H1 (cell line): ENCODE results near the gene PTCH2. TPM values are rescaled to one million over a fixed set of nuclear protein-coding genes. Genes with fewer than 3 reads are reported as not detected.

Source experiments
- CTCF ChIA-PET: fragments of 300-600 bp; sonication (Branson Sonifier 250); formaldehyde crosslinking; loops from one replicate; lab custom pipeline; 2021; ENCODE audit not compliant: partially characterized antibody; lab: Charles Lee
- POLR2A ChIA-PET: fragments of 300-600 bp; sonication (Branson Sonifier 250); formaldehyde crosslinking; loops from one replicate; lab custom pipeline; 2021; ENCODE audit warnings: inconsistent platforms; ENCODE audit not compliant: partially characterized antibody; lab: Charles Lee
- DNase-seq, 2 experiments: peaks; one replicate each; pipeline versions ENCODE4 v3.0.0 to v3.0.0-alpha.2; 2010 to 2022; ENCODE audit warnings: low spot score in 2 of 2, low read depth in 1 of 2, mixed read lengths in 1 of 2
- FAIRE-seq: peaks from 2 replicates; lab custom pipeline; 2011; peaks lifted over from hg19 to GRCh38; lab: Jason Lieb, UNC
- H2AFZ ChIP-seq: 2 replicates; pipeline ENCODE4 v1.8.1; 2012; ENCODE audit warnings: low read length, inconsistent platforms
- H2AK5ac ChIP-seq: 2 replicates; pipeline ENCODE4 v1.6.1; 2013; ENCODE audit warnings: low read depth, low read length
- H2BK120ac ChIP-seq: replicated peaks from 2 replicates; pipeline ENCODE3; 2013; ENCODE audit warnings: low read depth, low read length, inconsistent platforms
- H2BK12ac ChIP-seq: 2 replicates; pipeline ENCODE4 v1.6.1; 2013; ENCODE audit warnings: low read depth, low read length
- H2BK15ac ChIP-seq: 2 replicates; pipeline ENCODE4 v1.6.1; 2013; ENCODE audit warnings: low read length
- H2BK20ac ChIP-seq: 2 replicates; pipeline ENCODE4 v1.6.1; 2013; ENCODE audit warnings: low read length
- H2BK5ac ChIP-seq: 2 replicates; pipeline ENCODE4 v1.6.1; 2013; ENCODE audit warnings: low read depth, low read length
- H3K14ac ChIP-seq: 2 replicates; pipeline ENCODE4 v1.6.1; 2013; ENCODE audit warnings: inconsistent platforms; ENCODE audit not compliant: insufficient read length
- H3K18ac ChIP-seq: 2 replicates; pipeline ENCODE4 v1.6.1; 2013; ENCODE audit warnings: low read length; ENCODE audit errors: extremely low read depth
- H3K23ac ChIP-seq: 2 replicates; pipeline ENCODE4 v1.6.1; 2013; ENCODE audit warnings: inconsistent platforms; ENCODE audit not compliant: insufficient read length
- H3K23me2 ChIP-seq: 2 replicates; pipeline ENCODE4 v1.6.1; 2013; ENCODE audit warnings: low read depth, low read length
- H3K27ac ChIP-seq: 2 replicates; pipeline ENCODE4 v1.6.1; 2011; ENCODE audit warnings: low read depth, low read length, inconsistent platforms
- H3K27me3 ChIP-seq, 4 experiments: replicated peaks in 1 of 4; 1 replicate in 1 of 4; 2 replicates in 3 of 4; pipeline versions ENCODE4 v1.6.1 to v1.8.1; 2011 to 2013; ENCODE audit warnings: low read length in 3 of 4, mild to moderate bottlenecking in 3 of 4, inconsistent platforms in 2 of 4, mixed read lengths in 2 of 4, moderate library complexity in 1 of 4; ENCODE audit not compliant: control insufficient read depth in 3 of 4, insufficient read depth in 3 of 4; ENCODE audit errors: extremely low read depth in 1 of 4
- H3K36me3 ChIP-seq, 4 experiments: 2 replicates each; pipeline versions ENCODE4 v1.6.1 to v1.8.1; 2011 to 2013; ENCODE audit warnings: mild to moderate bottlenecking in 4 of 4, low read length in 3 of 4, moderate library complexity in 2 of 4, control low read depth in 1 of 4, inconsistent platforms in 1 of 4; ENCODE audit not compliant: insufficient read depth in 4 of 4, control insufficient read depth in 2 of 4
- H3K4ac ChIP-seq: replicated peaks from 2 replicates; pipeline ENCODE3; 2013; ENCODE audit warnings: low read length, low read depth, mixed read lengths, inconsistent platforms; ENCODE audit not compliant: insufficient read length
- H3K4me1 ChIP-seq, 4 experiments: replicated peaks in 1 of 4; 1 replicate in 1 of 4; 2 replicates in 3 of 4; pipeline versions ENCODE4 v1.6.1 to v1.8.1; 2011 to 2013; ENCODE audit warnings: low read length in 3 of 4, inconsistent platforms in 2 of 4, mixed read lengths in 1 of 4; ENCODE audit not compliant: insufficient read depth in 4 of 4, control insufficient read depth in 3 of 4
- H3K4me2 ChIP-seq, 2 experiments: 2 replicates each; pipeline versions ENCODE4 v1.6.1 to v1.8.1; 2011 to 2013; ENCODE audit warnings: low read depth in 2 of 2, low read length in 2 of 2, control low read depth in 1 of 2, inconsistent platforms in 1 of 2, mild to moderate bottlenecking in 1 of 2; ENCODE audit not compliant: insufficient read depth in 1 of 2
- H3K4me3 ChIP-seq, 4 experiments: fragments of 200-600, 300-600 bp in 1 of 4; sonication (generic), shearing (Covaris generic), sonication (Bioruptor Twin) in 1 of 4; 2 replicates each; pipeline versions ENCODE4 v1.5.1 to v1.8.1; 2011 to 2016; ENCODE audit warnings: low read length in 4 of 4, low read depth in 3 of 4, control low read depth in 2 of 4, inconsistent platforms in 2 of 4, mild to moderate bottlenecking in 2 of 4, mixed read lengths in 1 of 4, moderate library complexity in 1 of 4; ENCODE audit not compliant: insufficient read depth in 2 of 4; ENCODE audit errors: extremely low read depth in 1 of 4
- H3K56ac ChIP-seq: replicated peaks from 2 replicates; pipeline ENCODE3; 2013; ENCODE audit warnings: low read depth, mild to moderate bottlenecking, mixed read lengths, low read length, inconsistent platforms; ENCODE audit not compliant: insufficient read length
- H3K79me1 ChIP-seq: 2 replicates; pipeline ENCODE4 v1.6.1; 2013; ENCODE audit warnings: low read depth, low read length, control low read depth
- H3K79me2 ChIP-seq, 2 experiments: 2 replicates each; pipeline versions ENCODE4 v1.6.1 to v1.8.1; 2012 to 2013; ENCODE audit warnings: low read length in 2 of 2, mild to moderate bottlenecking in 2 of 2, inconsistent platforms in 1 of 2; ENCODE audit not compliant: insufficient read depth in 2 of 2, control insufficient read depth in 1 of 2
- H3K9ac ChIP-seq, 4 experiments: replicated peaks in 1 of 4; 1 replicate in 1 of 4; 2 replicates in 3 of 4; pipeline versions ENCODE4 v1.6.1 to v1.8.1; 2011 to 2013; ENCODE audit warnings: low read depth in 3 of 4, low read length in 3 of 4, control low read depth in 2 of 4, mild to moderate bottlenecking in 2 of 4, moderate library complexity in 2 of 4, inconsistent platforms in 1 of 4; ENCODE audit errors: extremely low read depth in 1 of 4
- H3K9me3 ChIP-seq, 2 experiments: 2 replicates each; pipeline versions ENCODE4 v1.6.1 to v1.8.1; 2012 to 2013; ENCODE audit warnings: mild to moderate bottlenecking in 2 of 2, moderate library complexity in 2 of 2, control low read depth in 1 of 2, inconsistent platforms in 1 of 2, low read depth in 1 of 2, low read length in 1 of 2, mixed read lengths in 1 of 2; ENCODE audit not compliant: insufficient read depth in 2 of 2
- H4K20me1 ChIP-seq, 2 experiments: replicated peaks in 1 of 2; 2 replicates each; pipeline versions ENCODE3 to v1.8.1; 2011 to 2013; ENCODE audit warnings: inconsistent platforms in 2 of 2, low read length in 2 of 2, mild to moderate bottlenecking in 1 of 2; ENCODE audit not compliant: insufficient read depth in 2 of 2, control insufficient read depth in 1 of 2
- H4K5ac ChIP-seq: 2 replicates; pipeline ENCODE4 v1.6.1; 2013; ENCODE audit warnings: low read length, low read depth, mixed read lengths, inconsistent platforms; ENCODE audit not compliant: insufficient read length
- H4K8ac ChIP-seq: 2 replicates; pipeline ENCODE4 v1.8.0; 2013; ENCODE audit warnings: mild to moderate bottlenecking, moderate library complexity, low read length, inconsistent platforms; ENCODE audit not compliant: insufficient read depth; ENCODE audit errors: extremely low read depth
- H4K91ac ChIP-seq: replicated peaks from 2 replicates; pipeline ENCODE3; 2013; ENCODE audit warnings: low read length, mixed read lengths, inconsistent platforms; ENCODE audit not compliant: insufficient read length
- CBX8 ChIP-seq: fragments of 300-800, 300-1000 bp; sonication (generic); IDR thresholded peaks from 2 replicates; pipeline ENCODE4 v1.7.1; 2016; ENCODE audit warnings: low read depth, low read length, borderline replicate concordance
- EZH2 ChIP-seq: fragments of 200-600 bp; sonication (generic); IDR thresholded peaks from 2 replicates; pipeline ENCODE4 v1.7.1; 2012; ENCODE audit warnings: low read depth, mild to moderate bottlenecking, moderate library complexity, low read length, inconsistent platforms; ENCODE audit not compliant: severe bottlenecking
- FOSL1 ChIP-seq: IDR thresholded peaks from 2 replicates; pipeline ENCODE4 v1.6.1; 2011; ENCODE audit warnings: mild to moderate bottlenecking, low read depth, low read length, moderate library complexity; ENCODE audit not compliant: insufficient read depth
- GABPA ChIP-seq: IDR thresholded peaks from 2 replicates; pipeline ENCODE4 v1.6.1; 2011; ENCODE audit warnings: mild to moderate bottlenecking, low read length, moderate library complexity, borderline replicate concordance; ENCODE audit not compliant: insufficient read depth
- GTF2F1 ChIP-seq: IDR thresholded peaks from 2 replicates; pipeline ENCODE4 v1.6.1; 2012; ENCODE audit warnings: low read depth, low read length, improper control_type of control experiment, borderline replicate concordance
- KDM1A ChIP-seq: fragments of 200-600, 300-600 bp; sonication (generic); IDR thresholded peaks from 2 replicates; pipeline ENCODE4 v1.7.1; 2016; ENCODE audit warnings: mild to moderate bottlenecking, low read length, borderline replicate concordance
- POLR2AphosphoS5 ChIP-seq: IDR thresholded peaks from 2 replicates; pipeline ENCODE4 v1.6.1; 2011; ENCODE audit warnings: low read depth, low read length
- POU5F1 ChIP-seq: IDR thresholded peaks from 2 replicates; pipeline ENCODE4 v1.6.1; 2011; ENCODE audit warnings: low read depth, mild to moderate bottlenecking, low read length, moderate library complexity
- RFX5 ChIP-seq: IDR thresholded peaks from 2 replicates; pipeline ENCODE4 v1.6.1; 2011; ENCODE audit warnings: low read depth, low read length, improper control_type of control experiment, borderline replicate concordance
- RNF2 ChIP-seq: fragments of 200-900, 300-1000 bp; sonication (generic); IDR thresholded peaks from 2 replicates; pipeline ENCODE4 v1.7.1; 2016; ENCODE audit warnings: borderline replicate concordance, low read depth, mild to moderate bottlenecking, antibody characterized with exemption, low read length; ENCODE audit not compliant: poor library complexity, severe bottlenecking; ENCODE audit errors: missing control alignments
- TAF7 ChIP-seq: optimal IDR thresholded peaks from 2 replicates; pipeline ENCODE3; 2011; ENCODE audit warnings: low read depth, mild to moderate bottlenecking, inconsistent platforms, low read length, moderate library complexity, borderline replicate concordance
- TEAD4 ChIP-seq: IDR thresholded peaks from 2 replicates; pipeline ENCODE4 v1.6.1; 2012; ENCODE audit warnings: low read depth, low read length, inconsistent platforms, mixed read lengths
- WGBS, 2 experiments: shearing (Covaris generic) in 1 of 2; methylation state at CpG; one replicate each; pipeline versions ENCODE4 v1.1.6 to v1.1.7; 2013 to 2015; ENCODE audit warnings: low lambda C conversion rate in 2 of 2, mixed read lengths in 2 of 2, inconsistent platforms in 1 of 2, low coverage in 1 of 2, missing lambda C conversion rate in 1 of 2; ENCODE audit not compliant: insufficient replicate concordance in 2 of 2, insufficient coverage in 1 of 2, insufficient read length in 1 of 2; ENCODE audit errors: extremely low coverage in 1 of 2, missing lambda C conversion rate in 1 of 2; 5-methylcytosine and 5-hydroxymethylcytosine counted together
- polyA plus RNA-seq, 7 experiments: library from polyadenylated mRNA; depleted of rRNA in 3 of 7; stranded (reverse) in 5 of 7; unstranded in 2 of 7; fragments of >200 nt in 5 of 7; fragments of 200-250 nt in 2 of 7; gene quantifications; 1 replicate in 5 of 7; 2 replicates in 1 of 7; 4 replicates in 1 of 7; pipeline versions ENCODE4 v1.2.1 to v1.2.3, GENCODE V29; 2011 to 2013; ENCODE audit warnings: missing spikeins in 2 of 7, mixed read lengths in 2 of 7
- total RNA-seq: library from RNA; stranded (reverse); fragmentation: NEBNext Ultra II Directional; extraction: Animal tissue kit (Norgen Biotek cat#: 25700); gene quantifications from 2 replicates; pipeline ENCODE4 v1.2.1, GENCODE V29; 2021

The PTCH2 gene
- total and polyA plus RNA-seq, 2 of the 8 experiments (the other 6 are each of a cell fraction or from before 2014, with no cell fraction given): 0.35 to 1.2 TPM

GRCh38 chr1:44849575-44850132, 6.6 kb upstream of the PTCH2 start:
- H3K4me3 ChIP-seq: no peak overlapping the region
- DNase-seq: no peak
- no peak overlapping the region for H3K23ac ChIP-seq
- no peaks in the 10 kb centered on the region for H3K9me3 ChIP-seq
- no peak overlapping the region for H2BK5ac ChIP-seq
- H3K56ac ChIP-seq: no peak overlapping the region
- no peaks in the 10 kb centered on the region for H3K79me1 ChIP-seq
- no peak overlapping the region for H2BK12ac ChIP-seq
- H3K9ac ChIP-seq: no peak overlapping the region
- H3K27me3 ChIP-seq: no peaks in the 10 kb centered on the region
- H2AFZ ChIP-seq: no peak overlapping the region
- POLR2A ChIA-PET: interaction anchor here (1.8 kb wide), 1 partner anchor 30 kb away, joined by 7 read pairs; no protein-coding TSS in a partner anchor
- CTCF ChIA-PET: interaction anchor here (0.6 to 1.6 kb wide), 3 partner anchors 13 to 451 kb away, joined by 3 to 5 read pairs (median 3); no protein-coding TSS in a partner anchor
- no peak overlapping the region for H3K4me2 ChIP-seq
- no peak overlapping the region for H4K91ac ChIP-seq
- no peaks in the 10 kb centered on the region for H3K36me3 ChIP-seq
- H3K23me2 ChIP-seq: no peaks in the 10 kb centered on the region
- no peaks in the 10 kb centered on the region for H4K20me1 ChIP-seq
- WGBS, 2 experiments: 95% methylated on average over 2 of the region's 2 CpGs; no CpG with 5 or more reads in 1 of the 2 experiments
- no peak overlapping the region for H3K14ac ChIP-seq
- no peak for TF ChIP-seq POLR2AphosphoS5
- TF ChIP-seq FOSL1: no peak
- no peak for TF ChIP-seq GTF2F1
- TF ChIP-seq TEAD4: no peak
- no peak for TF ChIP-seq CBX8
- TF ChIP-seq KDM1A: no peak
- no peak for TF ChIP-seq POU5F1
- TF ChIP-seq GABPA: no peak
- TF ChIP-seq RFX5: no peak
- no peak for TF ChIP-seq RNF2
- TF ChIP-seq TAF7: no peak
- TF ChIP-seq EZH2: no peak
- no peaks in the 10 kb centered on the region for H3K79me2 ChIP-seq
- no peak overlapping the region for H3K27ac ChIP-seq
- no peak overlapping the region for H2BK20ac ChIP-seq
- no peak overlapping the region for H3K4ac ChIP-seq
- H3K4me1 ChIP-seq: no peaks in the 10 kb centered on the region
- H2AK5ac ChIP-seq: no peak overlapping the region
- no peak overlapping the region for H2BK120ac ChIP-seq
- H4K8ac ChIP-seq: no peak overlapping the region
- no peak overlapping the region for H4K5ac ChIP-seq
- FAIRE-seq: no peak
- H3K18ac ChIP-seq: no peak overlapping the region
- H2BK15ac ChIP-seq: no peak overlapping the region
